CD4-positive, alpha-beta T cell (primary cell): ENCODE data around the gene LPP. TPM values are rescaled to one million over a fixed set of nuclear protein-coding genes. Genes with fewer than 3 reads are reported as not detected.

ENCODE experiments used
- ATAC-seq: fragments of 200-7000 bp; cut with Tn5 transposase; one replicate; pipeline ENCODE4 v1.10.0; 2022; ENCODE audit warnings: mild to moderate bottlenecking; ENCODE audit not compliant: poor library complexity
- CTCF ChIA-PET: fragments of 350-600 bp; sonication (Branson Sonifier 250); formaldehyde crosslinking; loops from one replicate; lab custom pipeline; 2021; ENCODE audit warnings: antibody characterized with exemption, inconsistent platforms; lab: Charles Lee
- POLR2A ChIA-PET: fragments of 350-600 bp; sonication (Branson Sonifier 250); formaldehyde crosslinking; loops from one replicate; lab custom pipeline; 2021; ENCODE audit warnings: antibody characterized with exemption, inconsistent platforms; lab: Charles Lee
- DNase-seq, 14 experiments: peaks; one replicate each; pipeline ENCODE4 v3.0.0-alpha.2; 2013 to 2020; ENCODE audit warnings: mixed read lengths in 2 of 14
- H3K27ac ChIP-seq, 2 donors: one replicate each; pipeline versions ENCODE4 v1.5.1 to v1.7.0; 2013; ENCODE audit warnings: low read length in 2 of 2, low read depth in 1 of 2, mild to moderate bottlenecking in 1 of 2
- H3K27me3 ChIP-seq, 2 experiments: 1 replicate in 1 of 2; 2 replicates in 1 of 2; pipeline versions ENCODE4 v1.6.1 to v1.7.0; 2013; ENCODE audit warnings: low read length in 2 of 2, control low read depth in 1 of 2, mild to moderate bottlenecking in 1 of 2, moderate library complexity in 1 of 2; ENCODE audit not compliant: insufficient read depth in 2 of 2, control insufficient read depth in 1 of 2
- H3K36me3 ChIP-seq: one replicate; pipeline ENCODE4 v1.6.1; 2013; ENCODE audit warnings: low read length, control low read depth; ENCODE audit not compliant: insufficient read depth
- H3K4me1 ChIP-seq: one replicate; pipeline ENCODE4 v1.6.1; 2013; ENCODE audit warnings: low read length, control low read depth; ENCODE audit not compliant: insufficient read depth
- H3K4me3 ChIP-seq: one replicate; pipeline ENCODE4 v1.5.1; 2013; ENCODE audit warnings: mild to moderate bottlenecking, low read length, moderate library complexity
- H3K9me3 ChIP-seq, 2 experiments: 1 replicate in 1 of 2; 2 replicates in 1 of 2; pipeline versions ENCODE4 v1.6.1 to v1.7.0; 2013; ENCODE audit warnings: low read length in 2 of 2, mild to moderate bottlenecking in 2 of 2, control low read depth in 1 of 2, moderate library complexity in 1 of 2; ENCODE audit not compliant: control insufficient read depth in 1 of 2, insufficient read depth in 1 of 2
- H3K27ac Mint-ChIP-seq: one replicate; pipeline ENCODE4 v1.8.0; 2020; ENCODE audit warnings: mixed read lengths
- H3K27me3 Mint-ChIP-seq: one replicate; pipeline ENCODE4 v1.8.0; 2021; ENCODE audit warnings: mixed read lengths
- H3K36me3 Mint-ChIP-seq: one replicate; pipeline ENCODE4 v1.8.0; 2021; ENCODE audit warnings: low read depth, mixed read lengths
- H3K4me1 Mint-ChIP-seq: one replicate; pipeline ENCODE4 v1.8.0; 2021; ENCODE audit warnings: low read depth, mixed read lengths
- H3K4me3 Mint-ChIP-seq: one replicate; pipeline ENCODE4 v1.8.0; 2020; ENCODE audit warnings: mild to moderate bottlenecking, mixed read lengths
- H3K9me3 Mint-ChIP-seq: one replicate; pipeline ENCODE4 v1.8.0; 2020; ENCODE audit warnings: mixed read lengths
- intact Hi-C, 2 experiments: fragments of 100-400 bp; cut with DNase I in 1 of 2; cut with micrococcal nuclease in 1 of 2; formaldehyde crosslinking; loops; one replicate each; pipeline versions ENCODE4 v1.15.1 to v1.9.0; 2023 to 2025; cut with DNase I, micrococcal nuclease
- total RNA-seq, 174 experiments: library from RNA in 2 of 174; stranded (reverse) in 2 of 174; gene quantifications; one replicate each; pipeline ENCODE4 v1.2.3 and lab custom pipeline; 2021 to 2026
- TF ChIP-seq, protein P1 (sequence below): fragments of 200-600 bp; IDR thresholded peaks from one replicate; pipeline ENCODE4 v1.8.0; 2022; ENCODE audit warnings: antibody characterized with exemption, mild to moderate bottlenecking

Gene LPP
- total RNA-seq, 2 experiments from 2014 or later: 45.6 to 45.9 TPM

DNA sequence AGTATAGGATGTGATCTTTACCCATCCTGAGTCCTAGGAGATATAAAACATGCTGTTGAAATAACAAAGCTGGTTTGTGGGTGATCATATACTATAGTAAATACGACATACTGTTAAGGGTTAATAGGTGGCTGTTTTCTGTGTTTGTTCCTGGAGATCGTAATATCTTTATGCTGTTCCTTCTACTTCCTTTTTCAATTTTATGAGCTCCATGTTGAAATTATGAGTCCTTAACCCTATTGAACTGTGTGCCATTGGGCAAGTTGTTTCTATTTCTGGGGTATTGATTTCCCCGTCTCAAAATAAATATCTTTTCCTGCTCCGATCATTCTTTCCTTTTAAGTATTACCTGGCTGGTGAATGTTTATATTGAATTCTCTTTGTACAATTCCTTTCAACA, 115.1 kb downstream of the LPP start:
- Mint-ChIP-seq H3K27ac (no peak overlapping the region), H3K4me3 (no peak overlapping the region), H3K4me1 (peaks cover 24% of the 10 kb centered on the region), H3K36me3 (peaks cover 4% of the 10 kb centered on the region), H3K9me3 (no peaks in the 10 kb centered on the region), H3K27me3 (no peaks in the 10 kb centered on the region)
- DNase-seq (no peak), ATAC-seq (no peak)
- H3K27ac ChIP-seq: no peak overlapping the region
- ChIA-PET POLR2A (no interaction called here), CTCF (interaction anchor here (0.6 to 1.7 kb wide), 3 partner anchors 426 to 531 kb away, joined by 3 to 4 read pairs (median 4); no protein-coding TSS in a partner anchor)
- no peaks in the 10 kb centered on the region for H3K9me3 ChIP-seq
- no peaks in the 10 kb centered on the region for H3K27me3 ChIP-seq
- no peaks in the 10 kb centered on the region for H3K4me1 ChIP-seq
- no peak overlapping the region for H3K4me3 ChIP-seq
- no peaks in the 10 kb centered on the region for H3K36me3 ChIP-seq
- intact Hi-C loops: no loop called here
- TF ChIP-seq, protein P1, sequence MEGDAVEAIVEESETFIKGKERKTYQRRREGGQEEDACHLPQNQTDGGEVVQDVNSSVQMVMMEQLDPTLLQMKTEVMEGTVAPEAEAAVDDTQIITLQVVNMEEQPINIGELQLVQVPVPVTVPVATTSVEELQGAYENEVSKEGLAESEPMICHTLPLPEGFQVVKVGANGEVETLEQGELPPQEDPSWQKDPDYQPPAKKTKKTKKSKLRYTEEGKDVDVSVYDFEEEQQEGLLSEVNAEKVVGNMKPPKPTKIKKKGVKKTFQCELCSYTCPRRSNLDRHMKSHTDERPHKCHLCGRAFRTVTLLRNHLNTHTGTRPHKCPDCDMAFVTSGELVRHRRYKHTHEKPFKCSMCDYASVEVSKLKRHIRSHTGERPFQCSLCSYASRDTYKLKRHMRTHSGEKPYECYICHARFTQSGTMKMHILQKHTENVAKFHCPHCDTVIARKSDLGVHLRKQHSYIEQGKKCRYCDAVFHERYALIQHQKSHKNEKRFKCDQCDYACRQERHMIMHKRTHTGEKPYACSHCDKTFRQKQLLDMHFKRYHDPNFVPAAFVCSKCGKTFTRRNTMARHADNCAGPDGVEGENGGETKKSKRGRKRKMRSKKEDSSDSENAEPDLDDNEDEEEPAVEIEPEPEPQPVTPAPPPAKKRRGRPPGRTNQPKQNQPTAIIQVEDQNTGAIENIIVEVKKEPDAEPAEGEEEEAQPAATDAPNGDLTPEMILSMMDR: no peak

DNA sequence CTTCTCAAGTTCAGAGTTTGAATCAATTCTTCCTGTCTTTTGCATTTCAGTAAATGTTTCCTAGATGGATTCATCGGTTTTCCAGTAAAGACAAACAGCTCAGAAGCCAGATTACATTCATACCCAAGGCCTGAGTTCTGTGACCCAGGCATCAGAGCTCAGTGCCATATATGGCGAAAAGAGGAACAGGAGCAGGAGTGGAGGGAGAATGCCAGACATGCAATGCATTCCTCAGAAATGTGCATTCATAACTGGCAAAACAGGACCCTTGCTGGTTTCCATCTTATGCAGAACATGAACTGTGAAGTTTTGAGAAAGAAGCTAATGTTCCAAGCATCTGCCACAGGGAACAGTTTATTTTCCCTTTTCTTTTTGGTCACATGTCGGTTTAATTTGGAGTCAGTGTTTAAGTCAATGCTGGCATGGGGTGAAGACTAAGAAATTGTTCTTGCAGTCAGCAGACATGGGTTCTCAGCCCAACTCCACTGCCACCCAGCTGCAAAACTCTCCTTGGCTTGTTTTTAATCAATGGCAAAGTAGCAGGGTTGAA, 116.5 kb downstream of the LPP start:
- Mint-ChIP-seq H3K9me3 (no peaks in the 10 kb centered on the region), H3K27ac (no peak overlapping the region), H3K4me1 (peaks cover 24% of the 10 kb centered on the region), H3K4me3 (no peak overlapping the region), H3K27me3 (no peaks in the 10 kb centered on the region), H3K36me3 (peaks cover 4% of the 10 kb centered on the region)
- CTCF ChIA-PET: no interaction called here
- Histone ChIP-seq H3K36me3 (no peaks in the 10 kb centered on the region), H3K27ac (no peak overlapping the region), H3K4me3 (no peak overlapping the region), H3K4me1 (no peaks in the 10 kb centered on the region), H3K27me3 (no peaks in the 10 kb centered on the region), H3K9me3 (no peaks in the 10 kb centered on the region)
- ATAC-seq: no peak
- TF ChIP-seq, protein P1: no peak
- POLR2A ChIA-PET: no interaction called here
- DNase-seq: no peak
- intact Hi-C loops: no loop called here

DNA sequence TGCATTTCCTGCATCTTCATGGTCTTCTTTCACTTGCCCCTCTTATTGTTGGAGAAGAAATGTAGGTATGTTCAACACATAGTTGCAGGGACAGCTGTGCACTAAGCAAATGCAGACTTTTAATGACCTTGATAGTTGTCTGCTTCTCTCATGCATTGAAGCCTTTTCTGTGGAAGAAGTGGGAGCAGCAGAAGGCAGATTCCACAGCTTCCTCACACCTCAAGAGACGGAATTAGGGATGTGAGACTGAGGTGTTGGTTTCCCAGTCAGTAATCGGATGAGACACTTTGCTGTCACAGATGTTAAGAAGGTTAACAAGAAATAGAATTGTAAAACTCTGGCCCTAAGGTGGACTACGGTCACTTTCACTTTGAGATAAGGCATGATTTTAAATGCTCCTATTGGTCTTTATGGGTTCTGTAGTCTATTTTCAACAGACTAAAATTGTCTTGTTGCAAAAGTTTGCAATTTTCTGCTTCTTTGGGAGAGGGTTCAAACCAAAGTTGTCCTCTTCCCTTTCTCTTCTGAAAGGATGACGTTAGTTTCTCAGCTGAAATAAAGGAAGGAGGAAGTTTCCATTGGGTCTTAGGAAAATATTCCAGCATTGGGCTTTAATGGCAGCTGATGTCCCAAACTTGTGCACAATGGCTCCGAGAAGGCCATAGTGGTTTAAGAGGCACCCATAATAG, 117.4 kb downstream of the LPP start:
- Mint-ChIP-seq H3K27ac (no peak overlapping the region), H3K4me3 (no peak overlapping the region), H3K27me3 (no peaks in the 10 kb centered on the region), H3K9me3 (no peaks in the 10 kb centered on the region), H3K36me3 (peaks cover 8% of the 10 kb centered on the region), H3K4me1 (peaks cover 24% of the 10 kb centered on the region)
- Histone ChIP-seq H3K4me3 (no peak overlapping the region), H3K9me3 (no peaks in the 10 kb centered on the region), H3K27ac (no peak overlapping the region), H3K36me3 (no peaks in the 10 kb centered on the region), H3K27me3 (no peaks in the 10 kb centered on the region), H3K4me1 (no peaks in the 10 kb centered on the region)
- TF ChIP-seq, protein P1: no peak
- ChIA-PET CTCF (no interaction called here), POLR2A (no interaction called here)
- intact Hi-C loops: no loop called here
- DNase-seq (no peak), ATAC-seq (no peak)
